ENCODE data around the gene BBX.

BBX gene

GRCh38 chr3:107737914-107738313 lies 215.2 kb downstream of the BBX start:
- in situ Hi-C loops (cut with MboI; ENCODE audit: low pct_unique_long_range_greater_than_20kb, low sequenced_read_pairs, unreplicated experiment), result no loop called here
- no peak for DNase-seq (ENCODE audit: low spot score)
- TF ChIP-seq CTCF (IDR thresholded peaks at IDR 0.05; ENCODE audit: extremely low read depth, insufficient read depth, missing control alignments), result no peak

GRCh38 chr3:107738486-107739183 lies 215.9 kb downstream of the BBX start:
- in situ Hi-C loops (cut with MboI; ENCODE audit: low pct_unique_long_range_greater_than_20kb, low sequenced_read_pairs, unreplicated experiment), result no loop called here
- no peak for TF ChIP-seq CTCF (IDR thresholded peaks at IDR 0.05; ENCODE audit: extremely low read depth, insufficient read depth, missing control alignments)
- DNase-seq (ENCODE audit: low spot score), result no peak

GRCh38 chr3:107739227-107739626 lies 216.5 kb downstream of the BBX start:
- in situ Hi-C loops (cut with MboI; ENCODE audit: low pct_unique_long_range_greater_than_20kb, low sequenced_read_pairs, unreplicated experiment), result no loop called here
- no peak for TF ChIP-seq CTCF (IDR thresholded peaks at IDR 0.05; ENCODE audit: extremely low read depth, insufficient read depth, missing control alignments)
- DNase-seq (ENCODE audit: low spot score), result no peak

GRCh38 chr3:107740992-107741896 lies 218.5 kb downstream of the BBX start:
- in situ Hi-C loops (cut with MboI; ENCODE audit: low pct_unique_long_range_greater_than_20kb, low sequenced_read_pairs, unreplicated experiment), result no loop called here
- peak; percentile 42 for TF ChIP-seq CTCF (IDR thresholded peaks at IDR 0.05; ENCODE audit: extremely low read depth, insufficient read depth, missing control alignments)
- DNase-seq (ENCODE audit: low spot score), result no peak

- TF ChIP-seq CTCF (IDR thresholded peaks at IDR 0.05; ENCODE audit: extremely low read depth, insufficient read depth, missing control alignments), result no peak
- DNase-seq (ENCODE audit: low spot score), result no peak
- in situ Hi-C loops (cut with MboI; ENCODE audit: low pct_unique_long_range_greater_than_20kb, low sequenced_read_pairs, unreplicated experiment), result no loop called here
These were observed 222.6 kb downstream of the BBX start for GRCh38 chr3:107745354-107745753.

- no peak for DNase-seq (ENCODE audit: low spot score)
- in situ Hi-C loops (cut with MboI; ENCODE audit: low pct_unique_long_range_greater_than_20kb, low sequenced_read_pairs, unreplicated experiment), result no loop called here
- TF ChIP-seq CTCF (IDR thresholded peaks at IDR 0.05; ENCODE audit: extremely low read depth, insufficient read depth, missing control alignments), result peak; percentile 54
These were observed 229.6 kb downstream of the BBX start for GRCh38 chr3:107752202-107752990.
